Erythroblast (primary cell): ENCODE results near the gene HS3ST4.

Experiments used
- GATA1 ChIP-seq: IDR thresholded peaks from 2 replicates; pipeline ENCODE4 v1.6.1; 2011; ENCODE audit warnings: low read depth, mild to moderate bottlenecking, control low read depth, low read length, moderate library complexity
- POLR2A ChIP-seq: IDR thresholded peaks from 2 replicates; pipeline ENCODE4 v1.6.1; 2011; ENCODE audit warnings: mild to moderate bottlenecking, low read length

DNA sequence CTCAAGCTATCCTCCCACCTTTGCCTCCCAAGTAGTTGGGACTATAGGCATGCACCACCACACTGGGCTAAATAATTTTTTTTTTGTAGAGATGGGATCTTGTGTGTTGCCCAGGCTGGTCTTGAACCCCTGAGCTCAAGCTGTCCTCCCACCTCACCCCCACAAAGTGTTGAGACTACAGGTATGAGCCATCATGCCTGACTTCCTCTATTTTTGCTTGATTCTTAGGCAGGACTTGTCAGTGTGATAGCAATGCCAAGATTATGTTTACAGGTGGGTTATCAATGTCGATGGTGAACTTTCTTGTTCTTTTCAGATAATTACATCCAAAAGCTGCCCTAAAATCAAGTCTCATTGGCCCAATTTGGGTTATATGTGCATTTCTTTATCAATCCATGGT lies 96.9 kb downstream of the HS3ST4 start:
- TF ChIP-seq POLR2A (no peak), GATA1 (no peak)
